Activated CD4-positive, alpha-beta T cell treated with anti-CD3 and anti-CD28 coated beads, Interleukin-2, Interleukin-6, amounts not matched to agents 100 ng/mL and 50 ng/mL, durations not matched to agents 16 hours and 8 hours (primary cell): ENCODE measurements around the gene CALHM2.
"Not testable (repeated sequence)": the region's sequence is repeated elsewhere in the genome, so short reads cannot be mapped to it uniquely, and the experiment has no call there.

Source experiments
- DNase-seq: peaks from one replicate; pipeline ENCODE4 v3.0.0-alpha.2; 2020

Gene CALHM2

GRCh38 chr10:103451831-103452505 is at the start of gene CALHM2:
TSS of gene CALHM2 (minus strand) at chr10:103452370. CDS start at chr10:103449941, 2,429 bp downstream.
- peak; percentile 63 for DNase-seq

GRCh38 chr10:103501186-103501585 is 49.0 kb upstream of the CALHM2 start:
- no peak for DNase-seq

- DNase-seq: no peak
Measured at GRCh38 chr10:103500481-103500880, 48.3 kb upstream of the CALHM2 start.

- DNase-seq: no peak
Measured at GRCh38 chr10:103499881-103500280, 47.7 kb upstream of the CALHM2 start.

- DNase-seq: no peak
Measured at GRCh38 chr10:103498936-103499638, 46.9 kb upstream of the CALHM2 start.

- DNase-seq: no peak
Measured at GRCh38 chr10:103497161-103497915, 45.2 kb upstream of the CALHM2 start.

GRCh38 chr10:103495321-103495720 is 43.2 kb upstream of the CALHM2 start:
- no peak for DNase-seq

GRCh38 chr10:103493916-103494877 is 42.0 kb upstream of the CALHM2 start:
- DNase-seq: peak; percentile 33

- no peak for DNase-seq
Measured at GRCh38 chr10:103493362-103493915, 41.3 kb upstream of the CALHM2 start, which contains the start of gene NEURL1. TSS of gene NEURL1 (plus strand) at chr10:103493705. CDS start at chr10:103494388, 683 bp downstream.

GRCh38 chr10:103492655-103493261 is 40.6 kb upstream of the CALHM2 start:
- no peak for DNase-seq

- no peak for DNase-seq
Measured at GRCh38 chr10:103491729-103492364, 39.7 kb upstream of the CALHM2 start.

GRCh38 chr10:103490986-103491314 is 38.8 kb upstream of the CALHM2 start:
- DNase-seq: no peak

- no peak for DNase-seq
Measured at GRCh38 chr10:103487410-103487708, 35.2 kb upstream of the CALHM2 start.

GRCh38 chr10:103486635-103487409 is 34.7 kb upstream of the CALHM2 start:
- not testable (repeated sequence) for DNase-seq

- peak; percentile 72 for DNase-seq
Measured at GRCh38 chr10:103481974-103482531, 29.9 kb upstream of the CALHM2 start.

- no peak for DNase-seq
Measured at GRCh38 chr10:103480521-103480920, 28.4 kb upstream of the CALHM2 start.

- no peak for DNase-seq
Measured at GRCh38 chr10:103479135-103479534, 27.0 kb upstream of the CALHM2 start, which contains the start of gene CALHM3. TSS of gene CALHM3 (minus strand) at chr10:103479240. CDS start at chr10:103479032, 208 bp downstream.

GRCh38 chr10:103478671-103479070 is 26.5 kb upstream of the CALHM2 start:
- no peak for DNase-seq

GRCh38 chr10:103476046-103476768 is 24.0 kb upstream of the CALHM2 start:
- DNase-seq: no peak
